HEK293 (cell line): ENCODE data around the gene TASP1.

ENCODE experiments used
- CTCF ChIA-PET: fragments of 350-600 bp; formaldehyde crosslinking; extraction: SDS; loops from one replicate; lab custom pipeline; 2021; ENCODE audit warnings: antibody characterized with exemption; lab: Yijun Ruan, JAX
- POLR2A ChIA-PET: fragments of 300-600 bp; formaldehyde crosslinking; extraction: SDS; loops from one replicate; lab custom pipeline; 2020; ENCODE audit warnings: antibody characterized with exemption, inconsistent platforms; lab: Yijun Ruan, JAX
- H3K27ac ChIP-seq: fragments of 200-500 bp; sonication (Bioruptor generic); 2 replicates; pipeline ENCODE4 v1.5.1; 2014; ENCODE audit warnings: low read depth, low read length, control low read depth, inconsistent platforms; ENCODE audit errors: extremely low read depth
- H3K36me3 ChIP-seq, 2 experiments: fragments of 200-500 bp in 1 of 2; sonication (Bioruptor generic) in 1 of 2; 1 replicate in 1 of 2; 2 replicates in 1 of 2; pipeline ENCODE4 v1.5.1; 2014 to 2017; ENCODE audit warnings: inconsistent platforms in 2 of 2, low read length in 2 of 2; ENCODE audit not compliant: control insufficient read depth in 2 of 2, insufficient read depth in 1 of 2
- H3K4me1 ChIP-seq: fragments of 200-500 bp; sonication (Bioruptor generic); 2 replicates; pipeline ENCODE4 v1.5.1; 2014; ENCODE audit warnings: mild to moderate bottlenecking, low read length, inconsistent platforms; ENCODE audit not compliant: control insufficient read depth, insufficient read depth
- H3K4me3 ChIP-seq: 2 replicates; pipeline ENCODE4 v1.5.1; 2011; ENCODE audit warnings: low read depth, mild to moderate bottlenecking, control low read depth, low read length, moderate library complexity
- H3K9me3 ChIP-seq: fragments of 200-500 bp; sonication (Bioruptor generic); 2 replicates; pipeline ENCODE4 v1.5.1; 2014; ENCODE audit warnings: low read depth, low read length, inconsistent platforms; ENCODE audit not compliant: control insufficient read depth, insufficient read depth
- GLIS2 ChIP-seq: fragments of 450-650 bp; formaldehyde crosslinking; IDR thresholded peaks from 2 replicates; pipeline ENCODE4 v1.5.1; 2016; ENCODE audit warnings: missing biosample characterization, missing genetic modification characterization
- HOXD13 ChIP-seq: sonication (generic); formaldehyde crosslinking; IDR thresholded peaks from 2 replicates; pipeline ENCODE4 v1.8.0; 2022; ENCODE audit warnings: missing genetic modification reagents, borderline replicate concordance
- REST ChIP-seq: fragments of 450-650 bp; formaldehyde crosslinking; IDR thresholded peaks from 2 replicates; pipeline ENCODE4 v1.5.1; 2016; ENCODE audit warnings: missing biosample characterization, missing genetic modification characterization
- TCF7L2 ChIP-seq: IDR thresholded peaks from 2 replicates; pipeline ENCODE4 v1.6.1; 2011; ENCODE audit warnings: low read depth, mild to moderate bottlenecking, inconsistent platforms, low read length, moderate library complexity, borderline replicate concordance
- ZBTB10 ChIP-seq: fragments of 450-650 bp; formaldehyde crosslinking; IDR thresholded peaks from 2 replicates; pipeline ENCODE4 v1.5.1; 2016; ENCODE audit warnings: missing biosample characterization, missing genetic modification characterization
- ZNF133 ChIP-seq: fragments of 450-650 bp; formaldehyde crosslinking; IDR thresholded peaks from 2 replicates; pipeline ENCODE4 v1.5.1; 2016; ENCODE audit warnings: missing biosample characterization, missing genetic modification characterization
- ZNF24 ChIP-seq: fragments of 450-650 bp; formaldehyde crosslinking; IDR thresholded peaks from 2 replicates; pipeline ENCODE4 v1.5.1; 2016; ENCODE audit warnings: missing biosample characterization, missing genetic modification characterization
- ZNF302 ChIP-seq: fragments of 450-650 bp; formaldehyde crosslinking; IDR thresholded peaks from 2 replicates; pipeline ENCODE4 v1.5.1; 2016; ENCODE audit warnings: missing biosample characterization, missing genetic modification characterization, low read depth
- ZNF341 ChIP-seq: fragments of 450-650 bp; formaldehyde crosslinking; IDR thresholded peaks from 2 replicates; pipeline ENCODE4; 2016; ENCODE audit warnings: low read depth, missing biosample characterization, missing genetic modification characterization
- ZNF366 ChIP-seq: fragments of 450-650 bp; formaldehyde crosslinking; conservative IDR thresholded peaks from 2 replicates; pipeline ENCODE4 v1.5.1; 2016; ENCODE audit warnings: missing biosample characterization, missing genetic modification characterization
- ZNF37A ChIP-seq: fragments of 450-650 bp; IDR thresholded peaks from 2 replicates; pipeline ENCODE4 v1.5.1; 2018; ENCODE audit warnings: missing biosample characterization, missing genetic modification characterization
- ZNF530 ChIP-seq: fragments of 450-650 bp; formaldehyde crosslinking; IDR thresholded peaks from 2 replicates; pipeline ENCODE4 v1.5.1; 2016; ENCODE audit warnings: low read depth, missing biosample characterization, missing genetic modification characterization
- ZNF544 ChIP-seq: fragments of 450-650 bp; formaldehyde crosslinking; IDR thresholded peaks from 2 replicates; pipeline ENCODE4 v1.5.0; 2017; ENCODE audit warnings: missing biosample characterization, missing genetic modification characterization
- ZNF580 ChIP-seq: fragments of 450-650 bp; formaldehyde crosslinking; IDR thresholded peaks from 2 replicates; pipeline ENCODE4 v1.5.1; 2016; ENCODE audit warnings: missing biosample characterization, missing genetic modification characterization
- ZNF792 ChIP-seq: fragments of 450-650 bp; formaldehyde crosslinking; IDR thresholded peaks from 2 replicates; pipeline ENCODE4 v1.5.1; 2016; ENCODE audit warnings: missing biosample characterization, missing genetic modification characterization
- TF ChIP-seq, protein P1 (sequence below): fragments of 450-650 bp; formaldehyde crosslinking; IDR thresholded peaks from 2 replicates; pipeline ENCODE4 v1.5.1; 2016; ENCODE audit warnings: missing biosample characterization, missing genetic modification characterization, low read depth
- TF ChIP-seq, protein P2 (sequence below): fragments of 450-650 bp; formaldehyde crosslinking; IDR thresholded peaks from 2 replicates; pipeline ENCODE4 v1.5.1; 2017; ENCODE audit warnings: missing biosample characterization, missing genetic modification characterization
- TF ChIP-seq, protein P3 (sequence below): fragments of 450-650 bp; formaldehyde crosslinking; IDR thresholded peaks from 2 replicates; pipeline ENCODE4 v1.5.1; 2016; ENCODE audit warnings: missing biosample characterization, missing genetic modification characterization
- TF ChIP-seq, protein P4 (sequence below): fragments of 450-650 bp; formaldehyde crosslinking; IDR thresholded peaks from 2 replicates; pipeline ENCODE4 v1.5.1; 2017; ENCODE audit warnings: missing biosample characterization, missing genetic modification characterization

Gene TASP1

GRCh38 chr20:13563854-13564253 is 74.9 kb downstream of the TASP1 start (continued):
- TF ChIP-seq, protein P1, sequence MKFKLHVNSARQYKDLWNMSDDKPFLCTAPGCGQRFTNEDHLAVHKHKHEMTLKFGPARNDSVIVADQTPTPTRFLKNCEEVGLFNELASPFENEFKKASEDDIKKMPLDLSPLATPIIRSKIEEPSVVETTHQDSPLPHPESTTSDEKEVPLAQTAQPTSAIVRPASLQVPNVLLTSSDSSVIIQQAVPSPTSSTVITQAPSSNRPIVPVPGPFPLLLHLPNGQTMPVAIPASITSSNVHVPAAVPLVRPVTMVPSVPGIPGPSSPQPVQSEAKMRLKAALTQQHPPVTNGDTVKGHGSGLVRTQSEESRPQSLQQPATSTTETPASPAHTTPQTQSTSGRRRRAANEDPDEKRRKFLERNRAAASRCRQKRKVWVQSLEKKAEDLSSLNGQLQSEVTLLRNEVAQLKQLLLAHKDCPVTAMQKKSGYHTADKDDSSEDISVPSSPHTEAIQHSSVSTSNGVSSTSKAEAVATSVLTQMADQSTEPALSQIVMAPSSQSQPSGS (tag by site-specific recombination): no peak

- Histone ChIP-seq H3K27ac (no peak overlapping the region), H3K9me3 (no peaks in the 10 kb centered on the region)
- TF ChIP-seq ZNF341: no peak
- no peak for TF ChIP-seq ZNF302
- TF ChIP-seq, protein P2, sequence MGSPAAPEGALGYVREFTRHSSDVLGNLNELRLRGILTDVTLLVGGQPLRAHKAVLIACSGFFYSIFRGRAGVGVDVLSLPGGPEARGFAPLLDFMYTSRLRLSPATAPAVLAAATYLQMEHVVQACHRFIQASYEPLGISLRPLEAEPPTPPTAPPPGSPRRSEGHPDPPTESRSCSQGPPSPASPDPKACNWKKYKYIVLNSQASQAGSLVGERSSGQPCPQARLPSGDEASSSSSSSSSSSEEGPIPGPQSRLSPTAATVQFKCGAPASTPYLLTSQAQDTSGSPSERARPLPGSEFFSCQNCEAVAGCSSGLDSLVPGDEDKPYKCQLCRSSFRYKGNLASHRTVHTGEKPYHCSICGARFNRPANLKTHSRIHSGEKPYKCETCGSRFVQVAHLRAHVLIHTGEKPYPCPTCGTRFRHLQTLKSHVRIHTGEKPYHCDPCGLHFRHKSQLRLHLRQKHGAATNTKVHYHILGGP (tag by site-specific recombination): no peak
- TF ChIP-seq ZNF133: no peak
- no peak for TF ChIP-seq TCF7L2
- TF ChIP-seq ZNF37A (tag by site-specific recombination): no peak
- no peak for TF ChIP-seq ZNF580
- TF ChIP-seq, protein P3, sequence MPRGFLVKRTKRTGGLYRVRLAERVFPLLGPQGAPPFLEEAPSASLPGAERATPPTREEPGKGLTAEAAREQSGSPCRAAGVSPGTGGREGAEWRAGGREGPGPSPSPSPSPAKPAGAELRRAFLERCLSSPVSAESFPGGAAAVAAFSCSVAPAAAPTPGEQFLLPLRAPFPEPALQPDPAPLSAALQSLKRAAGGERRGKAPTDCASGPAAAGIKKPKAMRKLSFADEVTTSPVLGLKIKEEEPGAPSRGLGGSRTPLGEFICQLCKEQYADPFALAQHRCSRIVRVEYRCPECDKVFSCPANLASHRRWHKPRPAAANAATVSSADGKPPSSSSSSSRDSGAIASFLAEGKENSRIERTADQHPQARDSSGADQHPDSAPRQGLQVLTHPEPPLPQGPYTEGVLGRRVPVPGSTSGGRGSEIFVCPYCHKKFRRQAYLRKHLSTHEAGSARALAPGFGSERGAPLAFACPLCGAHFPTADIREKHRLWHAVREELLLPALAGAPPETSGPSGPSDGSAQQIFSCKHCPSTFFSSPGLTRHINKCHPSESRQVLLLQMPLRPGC (tag by site-specific recombination): no peak
- TF ChIP-seq, all 188 proteins: peak for 0
- ChIA-PET POLR2A (no interaction called here), CTCF (interaction anchor here (0.6 kb wide), 1 partner anchor 8 kb away, joined by 4 read pairs; no protein-coding TSS in a partner anchor)
- Histone ChIP-seq H3K36me3 (peaks cover 3 to 11% of the 10 kb centered on the region in 2 experiments; a peak in 2 of 3 replicates), H3K4me3 (no peak overlapping the region), H3K4me1 (no peaks in the 10 kb centered on the region)
Measured at GRCh38 chr20:13554706-13555105, 84.0 kb downstream of the TASP1 start.

- Histone ChIP-seq H3K4me1 (no peaks in the 10 kb centered on the region), H3K36me3 (peaks cover 3 to 11% of the 10 kb centered on the region in 2 experiments; a peak in 2 of 3 replicates), H3K4me3 (no peak overlapping the region), H3K9me3 (no peaks in the 10 kb centered on the region), H3K27ac (no peak overlapping the region)
- ChIA-PET POLR2A (no interaction called here), CTCF (no interaction called here)
- TF ChIP-seq ZBTB10 (tag by site-specific recombination): no peak
- TF ChIP-seq REST (tag by site-specific recombination): no peak
- TF ChIP-seq ZNF530 (tag by site-specific recombination): no peak
- no peak for TF ChIP-seq GLIS2 (tag by site-specific recombination)
- TF ChIP-seq HOXD13 (CRISPR knock-in tag): no peak
- no peak for TF ChIP-seq ZNF366 (tag by site-specific recombination)
- TF ChIP-seq ZNF792 (tag by site-specific recombination): no peak
- TF ChIP-seq, protein P2 (tag by site-specific recombination): no peak
- no peak for TF ChIP-seq ZNF24
- TF ChIP-seq, protein P4, sequence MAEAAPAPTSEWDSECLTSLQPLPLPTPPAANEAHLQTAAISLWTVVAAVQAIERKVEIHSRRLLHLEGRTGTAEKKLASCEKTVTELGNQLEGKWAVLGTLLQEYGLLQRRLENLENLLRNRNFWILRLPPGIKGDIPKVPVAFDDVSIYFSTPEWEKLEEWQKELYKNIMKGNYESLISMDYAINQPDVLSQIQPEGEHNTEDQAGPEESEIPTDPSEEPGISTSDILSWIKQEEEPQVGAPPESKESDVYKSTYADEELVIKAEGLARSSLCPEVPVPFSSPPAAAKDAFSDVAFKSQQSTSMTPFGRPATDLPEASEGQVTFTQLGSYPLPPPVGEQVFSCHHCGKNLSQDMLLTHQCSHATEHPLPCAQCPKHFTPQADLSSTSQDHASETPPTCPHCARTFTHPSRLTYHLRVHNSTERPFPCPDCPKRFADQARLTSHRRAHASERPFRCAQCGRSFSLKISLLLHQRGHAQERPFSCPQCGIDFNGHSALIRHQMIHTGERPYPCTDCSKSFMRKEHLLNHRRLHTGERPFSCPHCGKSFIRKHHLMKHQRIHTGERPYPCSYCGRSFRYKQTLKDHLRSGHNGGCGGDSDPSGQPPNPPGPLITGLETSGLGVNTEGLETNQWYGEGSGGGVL (tag by site-specific recombination): no peak
- TF ChIP-seq ZNF544 (tag by site-specific recombination): no peak
Measured at GRCh38 chr20:13554076-13554475, 84.7 kb downstream of the TASP1 start.
